Measurements from ENCODE around the gene MEIOB. TPM values are rescaled to one million over a fixed set of nuclear protein-coding genes. Genes with fewer than 3 reads are reported as not detected.
A peak's percentile ranks its signal among the peaks of the same experiment; 100 is the strongest.
"Not testable (repeated sequence)": the region's sequence is repeated elsewhere in the genome, so short reads cannot be mapped to it uniquely, and the experiment has no call there.

Gene MEIOB
- 0.54 TPM for total RNA-seq

GRCh38 chr16:1871974-1872635 is at the start of gene MEIOB:
TSS of gene MEIOB (minus strand) at chr16:1872164. CDS start at chr16:1868175, 3,989 bp downstream.
- DNase-seq (ENCODE audit: low read depth in 2 of 3, low spot score in 2 of 3) = peak in 2 of 3 donors; percentile 42 to 54

GRCh38 chr16:1920727-1921171 is 48.8 kb upstream of the MEIOB start:
- DNase-seq (ENCODE audit: low read depth in 2 of 3, low spot score in 2 of 3) = peak in 2 of 3 donors; percentile 47 to 51

GRCh38 chr16:1920122-1920521 is 48.2 kb upstream of the MEIOB start:
- not testable (repeated sequence) for DNase-seq (ENCODE audit: low read depth in 2 of 3, low spot score in 2 of 3)

- DNase-seq (ENCODE audit: low read depth in 2 of 3, low spot score in 2 of 3) = no peak
Observed at GRCh38 chr16:1919327-1919998, 47.5 kb upstream of the MEIOB start.

- no peak for DNase-seq (ENCODE audit: low read depth in 2 of 3, low spot score in 2 of 3)
Observed at GRCh38 chr16:1918351-1919326, 46.7 kb upstream of the MEIOB start, which contains the start of gene HS3ST6. TSS of gene HS3ST6 (minus strand) at chr16:1918415. CDS start at chr16:1918323, 92 bp downstream.

GRCh38 chr16:1917665-1918350 is 45.8 kb upstream of the MEIOB start:
- DNase-seq (ENCODE audit: low read depth in 2 of 3, low spot score in 2 of 3) = no peak

GRCh38 chr16:1917056-1917664 is 45.2 kb upstream of the MEIOB start:
- no peak for DNase-seq (ENCODE audit: low read depth in 2 of 3, low spot score in 2 of 3)

- no peak for DNase-seq (ENCODE audit: low read depth in 2 of 3, low spot score in 2 of 3)
Observed at GRCh38 chr16:1916640-1916990, 44.7 kb upstream of the MEIOB start.

GRCh38 chr16:1915732-1916639 is 44.0 kb upstream of the MEIOB start:
- DNase-seq (ENCODE audit: low read depth in 2 of 3, low spot score in 2 of 3) = no peak

- no peak for DNase-seq (ENCODE audit: low read depth in 2 of 3, low spot score in 2 of 3)
Observed at GRCh38 chr16:1914988-1915387, 43.0 kb upstream of the MEIOB start.

GRCh38 chr16:1914084-1914608 is 42.2 kb upstream of the MEIOB start:
- no peak for DNase-seq (ENCODE audit: low read depth in 2 of 3, low spot score in 2 of 3)

GRCh38 chr16:1913327-1914083 is 41.5 kb upstream of the MEIOB start:
- DNase-seq (ENCODE audit: low read depth in 2 of 3, low spot score in 2 of 3) = no peak

- DNase-seq (ENCODE audit: low read depth in 2 of 3, low spot score in 2 of 3) = no peak
Observed at GRCh38 chr16:1912215-1912543, 40.2 kb upstream of the MEIOB start.

GRCh38 chr16:1911467-1912214 is 39.7 kb upstream of the MEIOB start:
- no peak for DNase-seq (ENCODE audit: low read depth in 2 of 3, low spot score in 2 of 3)

- no peak for DNase-seq (ENCODE audit: low read depth in 2 of 3, low spot score in 2 of 3)
Observed at GRCh38 chr16:1909561-1910231, 37.7 kb upstream of the MEIOB start.

- DNase-seq (ENCODE audit: low read depth in 2 of 3, low spot score in 2 of 3) = no peak
Observed at GRCh38 chr16:1908983-1909382, 37.0 kb upstream of the MEIOB start.

GRCh38 chr16:1908184-1908583 is 36.2 kb upstream of the MEIOB start:
- peak in 1 of 3 donors; percentile 7 for DNase-seq (ENCODE audit: low read depth in 2 of 3, low spot score in 2 of 3)

All from hematopoietic multipotent progenitor cell (in vitro differentiated cells).